Hepatocyte (in vitro differentiated cells): ENCODE data around the gene MEOX1. TPM values are rescaled to one million over a fixed set of nuclear protein-coding genes. Genes with fewer than 3 reads are reported as not detected.

ENCODE experiments used
- DNase-seq: peaks from one replicate; pipeline ENCODE4 v3.0.0-alpha.2; 2016; ENCODE audit warnings: low spot score
- H2AFZ ChIP-seq: fragments of 200-600 bp; sonication (generic); 2 replicates; pipeline ENCODE4 v1.6.0; 2016; ENCODE audit warnings: antibody characterized with exemption, mild to moderate bottlenecking
- H3K27ac ChIP-seq: fragments of 200-600 bp; sonication (generic); 2 replicates; pipeline ENCODE4 v1.5.1; 2016; ENCODE audit warnings: mild to moderate bottlenecking
- H3K27me3 ChIP-seq: fragments of 200-600 bp; sonication (generic); 2 replicates; pipeline ENCODE4 v1.6.1; 2016
- H3K36me3 ChIP-seq: fragments of 200-600 bp; sonication (generic); replicated peaks from 2 replicates; pipeline ENCODE4 v1.5.1; 2016; ENCODE audit warnings: low read depth; ENCODE audit not compliant: insufficient read depth
- H3K4me1 ChIP-seq: fragments of 200-600 bp; sonication (generic); 2 replicates; pipeline ENCODE4 v1.5.1; 2016; ENCODE audit warnings: mild to moderate bottlenecking, moderate library complexity; ENCODE audit not compliant: insufficient read depth
- H3K4me2 ChIP-seq: fragments of 200-600 bp; sonication (generic); 2 replicates; pipeline ENCODE4 v1.6.0; 2016
- H3K4me3 ChIP-seq: fragments of 200-600 bp; sonication (generic); 2 replicates; pipeline ENCODE4 v1.5.1; 2016; ENCODE audit warnings: mild to moderate bottlenecking
- H3K79me2 ChIP-seq: fragments of 200-600 bp; sonication (generic); 2 replicates; pipeline ENCODE4 v1.6.0; 2017; ENCODE audit warnings: mild to moderate bottlenecking
- H3K9me2 ChIP-seq: fragments of 200-600 bp; sonication (generic); replicated peaks from 2 replicates; pipeline ENCODE4 v1.6.0; 2017; ENCODE audit warnings: mild to moderate bottlenecking; ENCODE audit not compliant: insufficient read depth
- H3K9me3 ChIP-seq: fragments of 200-600 bp; sonication (generic); 2 replicates; pipeline ENCODE4 v1.5.1; 2016; ENCODE audit warnings: low read depth, mild to moderate bottlenecking
- H4K20me1 ChIP-seq: fragments of 200-600 bp; sonication (generic); 2 replicates; pipeline ENCODE4 v1.6.0; 2016; ENCODE audit warnings: mild to moderate bottlenecking; ENCODE audit not compliant: insufficient read depth, poor library complexity, severe bottlenecking
- CTCF ChIP-seq: fragments of 200-600 bp; sonication (generic); IDR thresholded peaks from 2 replicates; pipeline ENCODE4 v1.5.1; 2016; ENCODE audit warnings: antibody characterized with exemption, mild to moderate bottlenecking; ENCODE audit not compliant: poor library complexity
- EZH2 ChIP-seq: fragments of 200-600 bp; sonication (generic); IDR thresholded peaks from 2 replicates; pipeline ENCODE4 v1.6.1; 2016; ENCODE audit warnings: antibody characterized with exemption, mild to moderate bottlenecking, borderline replicate concordance
- EZH2phosphoT487 ChIP-seq: fragments of 200-600 bp; sonication (generic); IDR thresholded peaks from one replicate; pipeline ENCODE4 v1.6.1; 2018; ENCODE audit warnings: antibody characterized with exemption, mild to moderate bottlenecking, low read depth, moderate library complexity; ENCODE audit not compliant: unreplicated experiment, severe bottlenecking
- WGBS: methylation state at CpG from one replicate; pipeline ENCODE4 v1.1.6; 2016; ENCODE audit warnings: low lambda C conversion rate; ENCODE audit errors: missing lambda C conversion rate; 5-methylcytosine and 5-hydroxymethylcytosine counted together
- polyA plus RNA-seq: library from polyadenylated mRNA; unstranded; fragments of >200 nt; fragmentation: Nextera tagmentation; extraction: Ambion mirVana; gene quantifications from 2 replicates; pipeline ENCODE4 v1.2.1, GENCODE V29; 2016
- total RNA-seq: library from RNA; depleted of rRNA; stranded (reverse); fragments of >200 nt; gene quantifications from 2 replicates; pipeline ENCODE4 v1.2.3, GENCODE V29; 2014

MEOX1 gene
- total and polyA plus RNA-seq, 2 experiments from 2014 or later, result 0.33 to 0.90 TPM

GRCh38 chr17:43679911-43680310 lies 18.2 kb upstream of the MEOX1 start:
- Histone ChIP-seq H3K4me1 (peaks cover 14% of the 10 kb centered on the region), H4K20me1 (no peaks in the 10 kb centered on the region), H3K4me3 (no peak overlapping the region), H3K79me2 (no peaks in the 10 kb centered on the region), H2AFZ (no peak overlapping the region), H3K9me2 (no peaks in the 10 kb centered on the region), H3K27me3 (no peaks in the 10 kb centered on the region), H3K36me3 (no peaks in the 10 kb centered on the region), H3K27ac (no peak overlapping the region), H3K9me3 (no peaks in the 10 kb centered on the region), H3K4me2 (no peak overlapping the region)
- DNase-seq, result no peak
- WGBS, result 64% methylated on average over 8 of the region's 8 CpGs
- no peak for TF ChIP-seq EZH2phosphoT487
- no peak for TF ChIP-seq CTCF
- TF ChIP-seq EZH2, result no peak

GRCh38 chr17:43679401-43679800 lies 17.7 kb upstream of the MEOX1 start:
- Histone ChIP-seq H3K9me3 (no peaks in the 10 kb centered on the region), H2AFZ (no peak overlapping the region), H3K27me3 (no peaks in the 10 kb centered on the region), H3K4me3 (no peak overlapping the region), H3K79me2 (no peaks in the 10 kb centered on the region), H3K36me3 (no peaks in the 10 kb centered on the region), H4K20me1 (no peaks in the 10 kb centered on the region), H3K27ac (no peak overlapping the region), H3K9me2 (no peaks in the 10 kb centered on the region), H3K4me2 (no peak overlapping the region), H3K4me1 (peaks cover 14% of the 10 kb centered on the region)
- no peak for TF ChIP-seq CTCF
- TF ChIP-seq EZH2, result no peak
- no peak for TF ChIP-seq EZH2phosphoT487
- no peak for DNase-seq
- 66% methylated on average over 2 of the region's 4 CpGs for WGBS

GRCh38 chr17:43676471-43676870 lies 14.7 kb upstream of the MEOX1 start:
- no peak overlapping the region for H3K4me2 ChIP-seq
- no peak overlapping the region for H3K4me3 ChIP-seq
- H3K4me1 ChIP-seq, result peaks cover 17% of the 10 kb centered on the region
- H3K27ac ChIP-seq, result no peak overlapping the region
- no peaks in the 10 kb centered on the region for H3K9me2 ChIP-seq
- H3K79me2 ChIP-seq, result no peaks in the 10 kb centered on the region
- no peak for TF ChIP-seq CTCF
- TF ChIP-seq EZH2phosphoT487, result no peak
- no peak for TF ChIP-seq EZH2
- H3K36me3 ChIP-seq, result no peaks in the 10 kb centered on the region
- H2AFZ ChIP-seq, result no peak overlapping the region
- H3K27me3 ChIP-seq, result no peaks in the 10 kb centered on the region
- no peak for DNase-seq
- H4K20me1 ChIP-seq, result no peaks in the 10 kb centered on the region
- H3K9me3 ChIP-seq, result no peaks in the 10 kb centered on the region
- WGBS, result 83% methylated on average over 3 of the region's 3 CpGs

GRCh38 chr17:43674394-43674793 lies 12.7 kb upstream of the MEOX1 start:
- no peak for DNase-seq
- H3K9me3 ChIP-seq, result no peaks in the 10 kb centered on the region
- H3K36me3 ChIP-seq, result no peaks in the 10 kb centered on the region
- H3K27ac ChIP-seq, result no peak overlapping the region
- H3K9me2 ChIP-seq, result no peaks in the 10 kb centered on the region
- H3K79me2 ChIP-seq, result no peaks in the 10 kb centered on the region
- no peak overlapping the region for H3K4me2 ChIP-seq
- TF ChIP-seq EZH2 (no peak), EZH2phosphoT487 (no peak), CTCF (no peak)
- 90% methylated on average over 5 of the region's 5 CpGs for WGBS
- peaks cover 38% of the 10 kb centered on the region for H3K4me1 ChIP-seq
- H3K27me3 ChIP-seq, result no peaks in the 10 kb centered on the region
- H3K4me3 ChIP-seq, result no peak overlapping the region
- no peak overlapping the region for H2AFZ ChIP-seq
- H4K20me1 ChIP-seq, result no peaks in the 10 kb centered on the region
